GM21825 (cell line): Measurements from ENCODE around the gene CABP4.
"Not testable (repeated sequence)": the region's sequence is repeated elsewhere in the genome, so short reads cannot be mapped to it uniquely, and the experiment has no call there.

Experiments used
- ATAC-seq: cut with Tn5 transposase; IDR thresholded peaks from one replicate; pipeline ENCODE4 v1.9.1; 2021; ENCODE audit warnings: mild to moderate bottlenecking, moderate library complexity; ENCODE audit not compliant: unreplicated experiment

The CABP4 gene

DNA sequence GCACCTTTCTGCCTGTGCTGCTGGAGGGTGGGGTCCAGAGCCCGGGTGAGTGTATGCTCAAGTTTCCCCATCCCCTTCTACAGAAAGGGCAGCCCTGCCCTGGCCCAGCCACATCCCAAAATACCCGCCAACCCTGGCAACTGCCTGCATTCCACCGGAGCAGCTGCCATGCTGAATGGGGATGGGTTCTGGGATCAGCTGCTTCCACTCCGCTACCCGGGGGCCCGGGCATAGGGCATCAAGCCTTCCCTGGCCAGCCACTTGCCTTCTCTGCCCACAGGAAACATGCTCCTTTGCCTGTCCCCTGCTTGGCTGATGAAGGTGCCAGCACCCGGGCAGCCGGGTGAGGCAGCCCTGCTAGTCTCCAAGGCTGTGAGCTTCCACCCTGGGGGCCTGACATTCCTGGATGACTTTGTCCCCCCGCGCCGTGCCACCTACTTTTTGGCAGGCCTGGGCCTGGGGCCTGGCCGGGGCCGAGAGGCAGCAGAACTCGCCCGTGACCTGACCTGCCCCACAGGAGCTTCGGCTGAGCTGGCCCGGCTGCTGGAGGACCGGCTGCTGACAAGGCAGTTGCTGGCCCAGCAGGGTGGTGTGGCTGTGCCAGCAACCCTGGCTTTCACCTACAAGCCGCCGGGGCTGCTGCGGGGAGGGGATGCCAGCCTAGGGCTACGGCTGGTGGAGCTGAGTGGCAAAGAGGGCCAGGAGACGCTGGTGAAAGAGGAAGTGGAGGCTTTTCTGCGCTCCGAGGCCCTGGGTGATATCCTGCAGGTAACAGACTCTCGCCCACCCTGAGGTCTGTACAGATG, 36.5 kb upstream of the CABP4 start:
- no peak for ATAC-seq

DNA sequence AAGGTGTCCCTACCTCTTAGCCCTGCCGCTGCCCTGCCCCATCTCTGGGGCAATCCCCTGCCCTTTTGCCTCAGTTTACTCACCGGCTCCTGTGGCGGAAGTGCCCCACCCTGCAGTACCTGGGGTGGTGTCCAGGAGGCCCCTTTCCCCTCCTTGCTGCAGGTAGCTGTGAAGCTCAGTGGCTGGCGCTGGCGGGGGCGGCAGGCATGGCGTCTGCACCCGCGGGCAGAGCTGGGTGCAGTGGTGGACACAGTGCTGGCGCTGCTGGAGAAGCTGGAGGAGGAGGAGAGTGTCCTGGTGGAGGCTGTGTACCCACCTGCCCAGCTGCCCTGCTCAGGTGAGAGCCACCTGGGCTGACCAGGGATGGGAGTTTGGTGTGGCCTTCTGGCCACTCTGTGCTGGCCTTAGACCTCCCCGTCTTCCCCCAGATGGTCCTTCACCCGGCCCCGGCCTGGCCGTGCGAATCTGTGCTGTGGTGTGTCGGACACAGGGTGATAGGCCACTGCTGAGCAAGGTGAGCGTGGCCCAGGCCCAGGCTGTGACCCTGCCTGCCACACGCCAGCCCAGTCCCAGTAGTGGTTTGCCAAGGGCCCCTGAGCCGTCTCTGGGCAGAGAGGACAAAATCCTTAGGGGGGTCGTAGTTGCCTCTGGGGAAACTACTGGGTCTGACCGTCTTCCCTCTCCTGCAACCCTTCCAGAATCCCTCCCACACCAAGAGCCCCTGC, 35.7 kb upstream of the CABP4 start:
- no peak for ATAC-seq

DNA sequence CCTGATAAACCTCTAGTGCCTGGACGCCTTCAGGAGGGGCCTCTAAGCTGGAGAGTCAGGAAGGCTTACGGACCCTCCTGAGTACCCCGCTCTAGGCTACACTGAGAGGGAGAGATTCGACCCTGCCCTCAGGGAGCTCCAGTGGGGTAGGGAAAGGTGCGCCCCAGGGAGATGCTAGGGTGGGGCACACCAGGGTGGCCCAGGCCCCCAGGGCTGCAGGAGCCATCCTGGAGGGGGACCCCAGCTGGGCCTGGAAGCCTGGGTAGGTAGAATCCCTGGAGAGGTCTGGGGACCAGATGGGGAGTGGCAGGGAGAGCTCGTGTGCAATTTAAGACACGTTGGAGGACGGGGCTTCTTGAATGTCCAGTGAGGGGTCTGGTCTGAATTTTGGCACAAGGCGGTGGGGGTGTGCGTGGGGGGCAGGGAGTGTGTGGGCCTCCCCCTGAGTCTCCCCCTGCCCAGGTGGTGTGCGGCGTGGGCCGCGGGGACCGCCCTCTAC, 35.0 kb upstream of the CABP4 start:
- no peak for ATAC-seq

DNA sequence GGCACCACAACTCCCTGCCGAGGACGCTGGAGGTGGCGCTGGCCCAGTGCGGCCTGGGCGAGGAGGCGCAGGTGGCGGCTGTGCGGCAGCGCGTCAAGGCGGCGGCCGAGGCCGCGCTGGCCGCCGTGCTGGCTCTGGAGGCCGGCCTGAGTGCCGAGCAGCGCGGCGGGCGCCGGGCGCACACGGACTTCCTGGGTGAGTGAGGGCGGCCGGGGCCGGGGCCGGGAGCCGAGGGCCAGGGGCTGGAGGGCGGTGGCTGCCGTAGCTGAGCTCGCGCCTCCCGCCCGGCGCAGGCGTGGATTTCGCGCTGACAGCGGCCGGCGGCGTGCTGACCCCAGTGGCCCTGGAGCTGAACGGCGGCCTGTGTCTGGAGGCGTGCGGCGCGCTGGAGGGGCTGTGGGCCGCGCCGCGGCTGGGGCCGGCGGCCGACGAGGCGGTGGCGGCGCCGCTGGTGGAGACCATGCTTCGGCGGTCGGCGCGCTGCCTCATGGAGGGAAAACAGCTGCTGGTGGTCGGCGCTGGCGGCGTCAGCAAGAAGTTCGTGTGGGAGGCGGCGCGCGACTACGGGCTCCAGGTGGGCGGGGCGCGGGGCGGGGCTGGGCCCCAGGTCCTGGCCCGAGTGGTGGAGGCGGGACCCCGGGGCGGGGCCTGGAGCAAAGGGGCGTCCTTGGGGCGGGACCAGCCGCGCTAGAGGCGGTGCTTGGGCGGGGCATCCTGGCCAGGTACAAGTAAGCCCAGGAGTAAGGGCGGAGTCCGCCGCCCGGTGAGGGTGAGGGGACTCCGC, 34.3 kb upstream of the CABP4 start:
- peak; percentile 68 for ATAC-seq

DNA sequence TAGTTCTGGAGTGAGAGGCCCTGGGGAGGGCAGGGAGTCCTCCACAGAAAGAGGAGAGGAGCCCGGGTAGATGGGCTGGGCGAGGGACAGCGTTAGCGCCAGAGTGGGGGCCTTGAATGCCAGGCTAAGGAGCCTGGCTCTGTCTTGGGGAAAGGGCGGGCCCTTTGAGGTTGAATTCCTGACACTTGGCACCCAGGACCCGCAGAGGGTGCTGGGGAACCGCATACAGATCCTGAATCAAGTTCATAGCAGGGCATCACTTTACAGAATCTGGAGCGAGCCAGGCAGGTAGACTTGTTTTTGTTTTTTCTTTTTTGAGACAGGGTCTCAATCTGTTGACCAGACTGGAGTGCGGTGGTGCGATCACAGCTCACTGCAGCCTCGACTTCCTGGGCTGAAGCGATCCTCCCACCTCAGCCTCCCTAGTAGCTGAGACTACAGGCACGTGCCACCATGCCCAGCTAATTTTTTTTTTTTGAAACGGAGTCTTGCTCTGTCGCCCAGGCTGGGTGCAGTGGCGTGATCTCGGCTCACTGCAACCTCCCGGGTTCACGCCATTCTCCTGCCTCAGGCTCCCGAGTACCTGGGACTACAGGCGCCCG, 33.6 kb upstream of the CABP4 start:
- ATAC-seq = no peak

DNA sequence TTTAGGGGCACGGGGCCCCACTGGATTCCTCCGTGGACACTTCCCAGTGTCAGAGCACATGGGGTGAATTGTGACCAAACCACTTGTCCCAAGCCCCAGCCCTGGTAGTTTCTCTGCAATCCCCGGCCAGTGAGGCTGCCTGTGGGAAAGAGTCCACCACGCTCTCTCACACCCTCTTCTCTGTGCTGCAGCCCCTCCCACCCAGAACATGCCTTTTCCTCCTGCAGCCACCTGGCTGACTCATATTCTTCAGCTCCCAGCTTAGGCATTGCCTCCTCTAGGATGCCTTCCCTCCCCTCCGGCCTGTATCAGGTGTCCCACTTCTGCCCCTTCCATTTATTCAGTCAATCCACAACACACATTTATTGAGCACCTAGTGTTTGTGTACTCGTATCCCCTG, 32.3 kb upstream of the CABP4 start:
- no peak for ATAC-seq

DNA sequence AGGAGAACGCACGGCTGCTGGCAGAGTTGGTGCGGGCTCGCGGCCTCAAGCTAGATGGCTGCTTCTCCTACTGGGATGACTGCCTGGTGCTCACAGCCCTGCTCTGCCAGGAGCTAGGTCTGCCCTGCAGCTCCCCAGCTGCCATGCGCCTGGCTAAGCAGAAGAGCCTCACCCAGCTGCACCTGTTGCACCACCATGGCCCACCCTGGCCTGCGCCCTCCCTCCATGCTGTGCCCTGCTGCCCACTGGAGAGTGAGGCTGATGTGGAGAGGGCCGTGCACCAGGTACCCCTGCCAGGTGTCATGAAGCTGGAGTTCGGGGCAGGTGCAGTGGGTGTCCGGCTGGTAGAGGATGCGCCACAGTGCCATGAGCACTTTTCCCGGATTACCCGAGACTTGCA, 31.7 kb upstream of the CABP4 start:
- no peak for ATAC-seq

DNA sequence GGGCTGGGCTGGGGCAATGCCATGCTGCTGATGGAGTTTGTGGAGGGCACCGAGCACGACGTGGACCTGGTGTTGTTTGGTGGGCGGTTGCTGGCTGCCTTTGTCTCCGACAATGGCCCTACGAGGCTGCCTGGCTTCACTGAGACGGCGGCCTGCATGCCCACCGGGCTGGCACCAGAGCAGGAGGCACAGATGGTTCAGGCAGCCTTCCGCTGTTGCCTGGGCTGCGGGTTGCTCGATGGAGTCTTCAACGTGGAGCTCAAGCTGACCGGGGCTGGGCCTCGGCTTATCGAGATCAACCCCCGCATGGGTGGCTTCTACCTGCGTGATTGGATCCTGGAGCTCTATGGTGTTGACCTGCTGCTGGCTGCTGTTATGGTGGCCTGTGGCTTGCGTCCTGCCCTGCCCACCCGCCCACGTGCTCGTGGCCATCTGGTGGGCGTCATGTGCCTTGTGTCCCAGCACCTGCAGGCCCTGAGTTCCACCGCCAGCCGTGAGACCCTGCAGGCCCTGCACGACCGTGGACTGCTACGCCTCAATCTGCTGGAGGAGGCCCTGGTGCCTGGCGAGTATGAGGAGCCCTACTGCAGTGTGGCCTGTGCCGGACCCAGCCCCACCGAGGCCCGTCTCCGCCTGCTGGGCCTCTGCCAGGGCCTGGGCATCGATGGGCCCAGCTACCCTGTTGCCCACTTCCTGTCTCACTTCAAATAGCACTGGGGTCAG, 31.1 kb upstream of the CABP4 start:
- ATAC-seq = no peak

DNA sequence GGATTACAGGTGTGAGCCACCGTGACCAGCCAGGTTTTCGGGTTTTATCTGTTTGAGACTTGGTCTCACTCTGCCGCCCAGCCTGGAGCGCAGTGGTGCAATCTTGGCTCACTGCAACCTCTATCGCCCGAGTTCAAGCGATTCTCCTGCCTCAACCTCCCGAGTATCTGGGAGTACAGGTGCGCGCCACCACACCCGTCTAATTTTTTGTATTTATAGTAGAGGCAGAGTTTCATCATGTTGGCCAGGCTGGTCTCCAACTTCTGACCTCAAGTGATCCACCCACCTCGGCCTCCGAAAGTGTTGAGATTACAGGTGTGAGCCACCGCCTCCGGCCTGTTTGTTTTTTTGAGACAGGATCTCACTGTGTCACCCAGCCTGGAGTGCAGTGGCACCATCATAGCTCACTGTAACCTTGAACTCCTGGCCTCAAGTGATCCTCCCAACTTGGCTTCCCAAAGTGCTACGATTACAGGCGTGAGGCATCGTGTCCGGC, 27.7 kb upstream of the CABP4 start:
- not testable (repeated sequence) for ATAC-seq

DNA sequence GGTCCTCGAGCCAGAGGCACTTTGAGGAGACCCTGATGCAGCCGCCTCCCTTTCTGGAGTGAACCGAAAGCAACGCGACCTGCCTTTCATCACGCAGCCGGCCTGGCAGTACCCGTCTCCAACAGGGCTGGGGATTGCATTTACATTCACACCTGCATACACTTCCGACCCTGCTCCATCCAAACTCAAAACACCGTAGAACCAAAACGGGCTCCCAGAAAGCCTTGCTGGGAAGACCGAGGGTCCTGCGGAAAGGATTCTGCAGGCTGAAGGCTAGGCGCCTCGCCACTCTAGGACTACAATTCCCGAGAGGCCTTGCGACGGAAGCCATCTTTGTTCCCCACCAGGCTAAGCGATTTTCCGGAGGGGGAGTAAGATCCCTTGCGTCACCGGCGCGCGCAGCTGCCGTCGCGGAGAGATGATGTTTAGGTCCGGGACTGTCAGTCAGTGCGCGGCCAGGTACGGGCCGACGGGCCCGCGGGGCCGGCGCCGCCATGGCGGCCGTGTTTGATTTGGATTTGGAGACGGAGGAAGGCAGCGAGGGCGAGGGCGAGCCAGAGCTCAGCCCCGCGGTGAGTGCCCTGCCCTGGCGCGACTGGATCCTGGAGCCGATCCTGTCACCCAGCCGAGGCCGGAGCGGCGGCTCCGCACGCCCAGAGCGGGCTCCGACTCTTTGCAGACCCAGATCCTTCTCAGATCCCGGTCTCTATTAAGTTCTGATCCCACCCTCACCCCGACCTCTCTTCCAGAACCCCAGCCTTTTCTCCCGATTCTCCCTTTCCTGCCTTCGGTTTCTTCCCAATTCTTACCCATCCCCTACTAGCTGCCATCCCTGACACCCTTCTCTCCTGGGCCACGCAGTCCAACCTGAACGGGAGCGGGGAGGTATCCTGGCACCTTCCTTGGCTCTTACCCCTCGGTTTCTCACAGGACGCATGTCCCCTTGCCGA, 26.8 kb upstream of the CABP4 start, which contains the start of gene RPS6KB2:
Gene RPS6KB2 (plus strand): TSS at position 443 of the 950 bp plus-strand sequence. CDS start 52 bp downstream, at position 495.
- ATAC-seq = peak; percentile 82

DNA sequence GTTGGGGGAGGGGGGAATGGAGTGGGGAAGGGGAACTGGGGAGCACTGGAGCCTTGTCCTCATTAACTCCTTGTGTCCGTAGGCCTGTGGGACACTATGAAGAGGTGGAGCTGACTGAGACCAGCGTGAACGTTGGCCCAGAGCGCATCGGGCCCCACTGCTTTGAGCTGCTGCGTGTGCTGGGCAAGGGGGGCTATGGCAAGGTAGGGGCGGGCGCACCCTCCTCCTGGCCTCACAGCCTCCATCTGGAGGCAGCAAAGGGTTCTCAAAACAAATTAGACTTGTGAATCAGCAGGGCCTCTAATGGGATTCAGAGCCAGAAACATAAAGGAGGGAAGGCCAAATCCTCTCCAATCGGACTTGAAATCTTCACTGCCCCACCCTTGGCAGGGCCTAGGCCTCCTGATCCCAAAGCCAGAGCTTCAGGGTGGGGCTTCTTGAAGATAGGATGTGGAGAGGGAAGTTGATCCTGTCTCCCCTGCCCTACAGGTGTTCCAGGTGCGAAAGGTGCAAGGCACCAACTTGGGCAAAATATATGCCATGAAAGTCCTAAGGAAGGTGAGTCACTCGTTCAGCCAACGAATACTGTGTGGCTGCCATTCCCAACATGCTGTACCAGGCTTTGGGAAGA, 26.0 kb upstream of the CABP4 start:
- ATAC-seq = no peak

DNA sequence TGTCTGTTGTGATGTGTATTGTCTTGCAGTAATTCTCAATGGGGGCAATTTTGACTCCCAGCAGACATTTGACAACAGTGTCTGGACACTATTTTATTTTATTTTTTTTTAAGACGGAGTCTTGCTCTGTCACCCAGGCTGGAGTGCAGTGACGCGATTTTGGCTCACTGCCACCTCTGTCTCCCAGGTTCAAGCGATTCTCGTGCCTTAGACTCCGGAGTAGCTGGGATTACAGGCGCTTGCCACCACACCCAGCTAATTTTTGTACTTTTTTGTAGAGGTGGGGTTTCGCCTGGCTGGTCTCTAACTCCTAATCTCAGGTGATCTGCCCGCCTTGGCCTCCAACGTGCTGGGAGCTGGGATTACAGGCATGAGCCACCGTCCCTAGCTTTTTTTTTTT, 25.4 kb upstream of the CABP4 start:
- no peak for ATAC-seq

DNA sequence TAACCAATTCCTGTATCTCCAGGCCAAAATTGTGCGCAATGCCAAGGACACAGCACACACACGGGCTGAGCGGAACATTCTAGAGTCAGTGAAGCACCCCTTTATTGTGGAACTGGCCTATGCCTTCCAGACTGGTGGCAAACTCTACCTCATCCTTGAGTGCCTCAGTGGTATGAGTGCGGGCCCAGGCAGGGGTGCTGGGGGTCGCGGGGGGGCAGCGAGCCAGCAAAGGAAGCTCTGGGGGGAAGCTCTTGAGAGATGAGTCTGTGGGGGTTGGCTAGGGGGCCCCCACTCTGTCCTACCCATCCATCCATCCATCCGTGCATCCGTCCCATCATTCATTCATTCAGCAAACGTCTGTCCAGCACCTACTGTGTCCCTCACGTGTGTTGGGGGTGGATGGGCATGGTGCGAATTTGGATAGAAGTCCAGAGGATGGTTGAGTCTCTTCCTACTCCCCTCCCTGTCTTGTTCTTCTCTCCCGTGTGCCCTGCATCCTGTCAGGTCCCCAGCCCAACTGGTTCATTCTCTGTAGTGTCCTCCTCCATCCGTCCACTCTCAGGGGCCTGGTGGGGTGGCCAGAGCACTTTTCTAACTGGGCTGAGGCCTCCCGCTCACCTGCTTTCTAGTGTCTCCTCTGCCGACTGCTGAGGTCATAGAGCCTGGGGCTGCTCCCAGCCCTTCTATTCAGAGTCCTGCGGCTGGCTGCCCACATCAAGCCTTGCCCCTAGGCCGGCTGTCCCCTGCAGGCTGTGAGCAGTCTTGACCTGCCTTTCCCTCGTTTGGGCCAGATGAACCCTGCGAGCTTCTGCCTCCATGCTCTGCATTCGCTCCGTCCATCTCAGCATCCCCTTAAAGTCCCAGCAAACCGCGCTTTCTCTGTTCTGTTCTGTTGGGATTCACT, 23.6 kb upstream of the CABP4 start:
- no peak for ATAC-seq

DNA sequence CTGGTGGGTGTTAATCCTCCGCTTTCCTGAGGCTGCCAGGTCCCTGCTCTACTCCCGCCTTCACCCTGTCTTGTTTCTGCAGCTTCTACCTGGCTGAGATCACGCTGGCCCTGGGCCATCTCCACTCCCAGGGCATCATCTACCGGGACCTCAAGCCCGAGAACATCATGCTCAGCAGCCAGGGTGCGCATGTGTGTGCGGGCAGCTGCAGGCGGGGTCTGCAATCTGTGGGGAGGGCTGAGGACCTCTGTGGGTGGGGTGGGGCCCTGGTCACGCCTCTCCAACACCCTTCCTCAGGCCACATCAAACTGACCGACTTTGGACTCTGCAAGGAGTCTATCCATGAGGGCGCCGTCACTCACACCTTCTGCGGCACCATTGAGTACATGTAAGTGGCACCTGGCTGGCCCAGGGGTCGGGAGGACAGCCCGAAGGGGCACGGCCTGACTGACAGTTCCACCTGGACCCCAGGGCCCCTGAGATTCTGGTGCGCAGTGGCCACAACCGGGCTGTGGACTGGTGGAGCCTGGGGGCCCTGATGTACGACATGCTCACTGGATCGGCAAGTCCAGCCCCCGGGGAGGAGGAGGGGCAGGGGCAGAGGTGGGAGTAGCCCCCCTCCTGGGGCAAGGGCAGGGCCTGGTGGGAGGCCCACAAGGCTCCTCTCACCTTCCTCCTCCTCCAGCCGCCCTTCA, 22.4 kb upstream of the CABP4 start:
- no peak for ATAC-seq

DNA sequence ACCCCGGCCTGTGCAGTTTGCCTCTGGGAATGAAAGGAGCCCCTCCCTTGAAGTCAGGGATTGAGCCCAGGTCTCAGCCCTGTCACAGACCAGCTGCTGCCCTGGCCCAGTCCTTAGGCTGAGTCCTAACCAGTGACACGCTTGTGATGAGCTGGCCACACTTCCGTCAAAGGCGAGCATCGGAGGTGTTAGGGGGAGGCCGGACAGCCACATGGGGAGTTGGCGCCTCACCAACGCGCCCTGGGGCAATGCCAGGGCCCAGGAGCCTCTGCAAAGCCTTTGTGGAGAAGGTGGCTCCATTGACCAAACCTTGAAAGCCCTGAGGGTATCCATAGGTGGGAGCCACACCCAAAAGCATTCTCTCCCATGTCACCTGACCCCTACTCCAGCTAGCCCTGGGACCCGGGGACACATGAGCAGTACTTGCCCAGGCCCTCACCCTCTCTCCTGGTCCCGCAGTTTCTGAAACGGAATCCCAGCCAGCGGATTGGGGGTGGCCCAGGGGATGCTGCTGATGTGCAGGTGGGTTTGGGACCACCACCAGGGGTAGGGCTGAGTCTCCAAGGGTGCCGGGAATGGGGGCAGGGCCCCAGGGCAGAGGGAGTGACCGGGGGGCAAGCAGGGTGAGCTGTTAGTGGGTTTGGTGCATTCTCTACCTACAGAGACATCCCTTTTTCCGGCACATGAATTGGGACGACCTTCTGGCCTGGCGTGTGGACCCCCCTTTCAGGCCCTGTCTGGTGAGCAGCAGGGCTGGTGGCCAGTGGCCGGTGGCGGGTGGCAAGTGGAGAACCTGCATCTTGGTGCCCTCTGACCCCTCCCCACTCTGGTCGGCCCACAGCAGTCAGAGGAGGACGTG, 21.4 kb upstream of the CABP4 start:
- ATAC-seq = no peak

DNA sequence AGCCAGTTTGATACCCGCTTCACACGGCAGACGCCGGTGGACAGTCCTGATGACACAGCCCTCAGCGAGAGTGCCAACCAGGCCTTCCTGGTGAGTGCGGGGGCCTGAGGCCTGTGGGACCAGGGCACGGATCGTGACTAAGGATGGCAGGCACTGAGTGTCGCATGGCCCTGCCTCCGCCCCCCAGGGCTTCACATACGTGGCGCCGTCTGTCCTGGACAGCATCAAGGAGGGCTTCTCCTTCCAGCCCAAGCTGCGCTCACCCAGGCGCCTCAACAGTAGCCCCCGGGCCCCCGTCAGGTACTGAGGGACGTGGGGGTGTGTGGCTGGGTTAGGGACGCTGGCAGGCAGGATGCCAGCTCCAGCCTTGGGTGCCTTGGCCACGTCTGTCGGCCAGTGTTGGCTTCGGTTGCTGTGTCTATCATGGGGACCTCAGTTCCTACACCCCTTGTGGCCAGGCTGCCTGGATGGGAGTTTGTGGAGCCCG, 20.7 kb upstream of the CABP4 start:
- no peak for ATAC-seq
